GM10266 (cell line): ENCODE measurements around the gene WDFY4.

Experiments used
- DNase-seq: peaks from one replicate; pipeline ENCODE4 v3.0.0; 2012; ENCODE audit errors: extremely low spot score
- TF ChIP-seq, protein P1 (sequence below): IDR thresholded peaks from 2 replicates; pipeline ENCODE4 v1.5.1; 2012; ENCODE audit warnings: mild to moderate bottlenecking, low read depth; ENCODE audit not compliant: control insufficient read depth, insufficient read depth; ENCODE audit errors: missing control alignments

The WDFY4 gene

DNA sequence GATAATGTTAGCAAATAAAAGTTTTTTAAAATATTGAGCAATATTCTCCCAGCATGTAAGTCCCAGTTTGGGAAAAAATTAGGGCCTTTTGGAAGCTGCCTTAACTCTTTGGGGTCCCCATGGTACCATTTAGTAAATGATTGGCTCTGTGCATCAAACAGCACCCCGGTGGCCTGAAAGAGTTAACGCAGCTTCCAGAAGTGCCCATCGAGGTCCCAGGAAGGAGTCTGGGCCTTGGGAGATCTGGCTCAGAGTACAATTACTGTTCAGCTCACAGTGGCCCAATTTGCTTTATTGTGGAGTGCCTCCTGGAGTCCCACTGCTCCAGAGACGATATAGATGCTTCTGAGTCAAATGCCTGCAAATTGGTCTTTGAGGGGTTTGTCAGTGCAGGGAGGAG is 31.7 kb downstream of the WDFY4 start:
- DNase-seq: no peak
- TF ChIP-seq, protein P1, sequence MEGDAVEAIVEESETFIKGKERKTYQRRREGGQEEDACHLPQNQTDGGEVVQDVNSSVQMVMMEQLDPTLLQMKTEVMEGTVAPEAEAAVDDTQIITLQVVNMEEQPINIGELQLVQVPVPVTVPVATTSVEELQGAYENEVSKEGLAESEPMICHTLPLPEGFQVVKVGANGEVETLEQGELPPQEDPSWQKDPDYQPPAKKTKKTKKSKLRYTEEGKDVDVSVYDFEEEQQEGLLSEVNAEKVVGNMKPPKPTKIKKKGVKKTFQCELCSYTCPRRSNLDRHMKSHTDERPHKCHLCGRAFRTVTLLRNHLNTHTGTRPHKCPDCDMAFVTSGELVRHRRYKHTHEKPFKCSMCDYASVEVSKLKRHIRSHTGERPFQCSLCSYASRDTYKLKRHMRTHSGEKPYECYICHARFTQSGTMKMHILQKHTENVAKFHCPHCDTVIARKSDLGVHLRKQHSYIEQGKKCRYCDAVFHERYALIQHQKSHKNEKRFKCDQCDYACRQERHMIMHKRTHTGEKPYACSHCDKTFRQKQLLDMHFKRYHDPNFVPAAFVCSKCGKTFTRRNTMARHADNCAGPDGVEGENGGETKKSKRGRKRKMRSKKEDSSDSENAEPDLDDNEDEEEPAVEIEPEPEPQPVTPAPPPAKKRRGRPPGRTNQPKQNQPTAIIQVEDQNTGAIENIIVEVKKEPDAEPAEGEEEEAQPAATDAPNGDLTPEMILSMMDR: no peak

DNA sequence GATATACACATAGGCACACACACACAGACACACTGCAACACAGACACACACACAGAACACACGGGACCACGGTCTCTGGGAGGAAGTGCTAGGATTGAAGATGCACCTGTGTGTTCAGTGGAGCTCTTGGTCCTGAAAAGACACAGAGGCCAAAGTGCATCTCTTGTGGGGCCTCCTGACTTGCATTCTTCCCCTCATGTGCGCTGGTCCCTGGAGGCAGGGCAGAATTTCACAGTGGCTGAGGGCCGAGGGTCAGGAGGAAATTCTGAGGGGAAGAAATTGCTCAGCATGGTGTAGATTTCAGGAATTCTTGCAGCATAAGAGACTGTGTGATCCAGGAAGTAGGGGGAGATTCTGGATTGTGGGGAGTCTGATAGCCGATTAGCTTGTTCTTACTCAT is 35.9 kb downstream of the WDFY4 start:
- no peak for DNase-seq
- TF ChIP-seq, protein P1: no peak

DNA sequence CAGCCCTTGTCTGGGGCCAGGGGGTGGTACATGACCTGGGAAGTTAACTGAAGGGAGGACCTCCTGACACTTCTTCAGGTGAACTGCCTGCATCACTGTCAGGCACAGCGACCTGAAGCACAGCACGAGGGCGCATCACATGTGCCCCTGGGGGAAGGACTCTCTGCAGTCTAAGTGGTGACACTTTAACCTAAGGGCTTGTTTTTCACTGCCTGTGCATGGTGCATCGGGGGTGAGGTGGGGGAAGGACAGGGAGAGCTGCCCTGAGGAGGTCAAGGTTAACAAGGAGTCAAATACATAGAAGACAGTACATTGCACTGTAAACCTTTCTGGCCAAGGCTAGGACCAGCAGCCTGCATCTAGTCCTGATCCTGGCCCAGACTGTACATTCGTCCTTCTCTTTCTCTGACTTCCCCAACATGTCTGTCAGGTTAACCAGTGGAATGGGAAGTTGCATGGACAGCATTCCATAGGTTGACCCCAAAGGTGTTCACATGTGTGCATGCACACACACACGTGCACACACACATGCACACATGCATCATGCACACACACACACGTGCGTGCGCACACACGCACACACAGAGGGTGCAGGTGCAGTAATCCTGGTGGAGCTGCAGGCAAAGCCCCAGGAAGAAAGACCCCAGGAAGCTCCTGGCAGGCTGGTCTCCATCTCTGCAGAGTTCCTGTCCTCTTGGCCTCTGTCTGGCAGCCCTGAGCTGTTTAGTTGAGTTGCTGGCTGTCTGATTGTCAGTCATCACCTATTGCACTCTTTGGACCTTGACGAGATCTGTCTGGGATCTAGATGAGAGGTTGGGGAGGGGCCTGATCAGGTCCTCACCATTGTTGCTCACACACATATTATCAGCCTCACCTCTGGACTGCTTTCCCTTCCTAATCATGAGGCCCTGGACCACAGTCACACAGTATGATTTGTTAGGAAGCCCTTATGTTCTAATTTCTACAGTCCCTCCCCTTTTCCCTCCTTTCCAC is 37.8 kb downstream of the WDFY4 start:
- DNase-seq: no peak
- TF ChIP-seq, protein P1: no peak

DNA sequence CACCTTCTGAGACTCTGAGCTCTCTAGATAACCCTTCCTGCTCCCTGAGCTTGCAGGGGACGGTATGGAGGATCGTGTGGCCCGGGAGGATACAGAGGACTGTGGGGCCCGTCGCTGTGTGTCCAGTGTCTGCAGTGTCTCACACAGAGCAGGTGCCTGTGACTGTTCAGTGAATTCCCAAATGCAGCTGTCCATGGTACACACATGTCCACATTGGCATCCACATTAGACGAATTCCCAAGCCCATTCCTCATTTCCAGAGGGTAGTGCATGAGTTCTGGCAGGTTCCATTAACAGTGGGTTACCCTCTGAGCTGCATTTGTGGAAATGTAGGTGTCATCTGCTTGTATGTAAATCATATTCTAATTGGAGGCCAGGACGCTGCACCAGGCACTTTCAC is 39.5 kb downstream of the WDFY4 start:
- TF ChIP-seq, protein P1: no peak
- no peak for DNase-seq

DNA sequence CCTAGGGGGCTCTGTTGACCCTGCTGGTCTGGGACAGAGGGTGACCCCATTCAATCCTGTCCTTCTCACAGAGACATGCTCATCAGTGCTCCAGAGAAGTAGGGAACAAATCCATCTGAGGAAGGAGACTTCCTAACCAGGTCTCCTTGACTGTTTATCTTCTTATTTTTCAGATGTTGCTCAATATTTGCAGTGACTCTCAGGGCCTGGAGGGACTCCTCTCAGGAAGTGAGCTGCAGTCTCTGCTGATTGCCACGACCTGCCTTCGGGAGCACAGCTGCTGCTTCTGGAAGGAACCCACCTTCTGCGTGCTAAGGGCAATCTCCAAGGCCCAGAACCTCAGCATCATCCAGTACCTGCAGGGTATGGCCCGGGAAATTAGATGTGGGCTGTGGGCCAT is 41.0 kb downstream of the WDFY4 start:
- TF ChIP-seq, protein P1: no peak
- DNase-seq: no peak

DNA sequence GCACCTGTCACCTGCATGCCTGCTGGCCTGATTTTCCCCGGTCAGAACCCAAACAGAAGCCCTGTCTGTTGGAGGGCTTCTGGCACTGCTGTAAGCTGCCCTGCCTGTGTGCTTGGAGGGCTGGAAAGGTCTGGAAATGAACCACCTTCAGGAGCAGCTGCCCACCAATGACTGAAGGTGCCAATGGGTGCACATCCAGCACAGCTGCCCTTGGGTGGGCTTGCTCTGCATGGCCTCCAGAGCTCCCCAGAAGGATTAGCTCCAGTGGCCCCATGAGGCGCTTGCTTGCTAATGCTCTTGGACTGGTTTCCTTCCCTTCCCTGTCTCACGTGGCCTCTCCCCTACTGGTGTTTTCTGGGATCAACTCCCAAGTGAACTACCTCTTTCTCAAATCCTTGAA is 43.2 kb downstream of the WDFY4 start:
- no peak for DNase-seq
- TF ChIP-seq, protein P1: no peak

DNA sequence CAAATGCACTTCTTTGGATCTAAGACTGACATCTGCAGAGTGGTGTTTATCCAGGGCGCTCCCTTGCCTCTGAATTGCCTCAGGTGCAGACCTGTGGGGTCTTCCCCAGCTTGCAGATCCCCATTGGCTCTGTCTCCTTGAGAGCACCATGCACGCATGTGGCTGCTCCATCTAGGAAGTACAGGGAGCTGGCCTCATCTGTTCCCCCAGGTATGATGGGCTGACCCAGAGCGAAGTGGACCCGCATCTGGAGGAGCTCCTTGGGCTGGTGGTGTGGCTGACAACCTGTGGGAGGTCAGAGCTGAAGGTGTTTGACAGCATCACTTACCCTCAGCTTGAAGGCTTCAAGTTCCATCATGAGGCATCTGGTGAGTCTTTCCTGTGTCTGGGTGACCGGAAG is 44.5 kb downstream of the WDFY4 start:
- TF ChIP-seq, protein P1: no peak
- no peak for DNase-seq
